Heart right ventricle (tissue), 16 donors: ENCODE measurements around the gene HLF. TPM values are rescaled to one million over a fixed set of nuclear protein-coding genes. Genes with fewer than 3 reads are reported as not detected.
A peak's percentile ranks its signal among the peaks of the same experiment; 100 is the strongest.

Experiments used
- ATAC-seq, 8 donors: fragments of 200-7000 bp; cut with Tn5 transposase; one replicate each; pipeline ENCODE4 v1.9.1; 2020; ENCODE audit warnings: mild to moderate bottlenecking in 8 of 8, moderate library complexity in 8 of 8, moderate number of reproducible peaks in 1 of 8
- DNase-seq, 2 donors: peaks; one replicate each; pipeline ENCODE4 v3.0.0-alpha.2; 2020
- H3K27ac ChIP-seq, 10 donors: fragments of 200-600 bp; sonication (generic) in 2 of 10; one replicate each; pipeline versions ENCODE4 v1.5.0 to v1.8.0; 2020 to 2022; ENCODE audit warnings: mild to moderate bottlenecking in 3 of 10
- H3K27me3 ChIP-seq, 7 donors: fragments of 200-600 bp; one replicate each; pipeline ENCODE4 v1.8.0; 2021 to 2022; ENCODE audit warnings: mild to moderate bottlenecking in 2 of 7
- H3K36me3 ChIP-seq, 9 donors: fragments of 200-600 bp; sonication (generic) in 1 of 9; one replicate each; pipeline versions ENCODE4 v1.5.0 to v1.8.0; 2020 to 2022; ENCODE audit warnings: mild to moderate bottlenecking in 2 of 9
- H3K4me1 ChIP-seq, 9 donors: fragments of 200-600 bp; sonication (generic) in 1 of 9; one replicate each; pipeline versions ENCODE4 v1.5.0 to v1.8.0; 2020 to 2022; ENCODE audit warnings: mild to moderate bottlenecking in 4 of 9
- H3K4me3 ChIP-seq, 10 donors: fragments of 200-600 bp; sonication (generic) in 2 of 10; one replicate each; pipeline versions ENCODE4 v1.5.0 to v1.8.0; 2020 to 2022; ENCODE audit warnings: mild to moderate bottlenecking in 7 of 10, moderate library complexity in 2 of 10
- H3K9me3 ChIP-seq, 11 donors: fragments of 200-600 bp in 10 of 11; sonication (generic) in 2 of 11; one replicate each; pipeline versions ENCODE4 v1.5.0 to v1.8.0; 2013 to 2022; ENCODE audit warnings: mild to moderate bottlenecking in 2 of 11, control low read depth in 1 of 11, moderate library complexity in 1 of 11
- CTCF ChIP-seq, 9 donors: fragments of 200-600 bp; sonication (generic) in 2 of 9; IDR thresholded peaks; one replicate each; pipeline versions ENCODE4 v1.5.0 to v1.8.0; 2021 to 2022; ENCODE audit warnings: antibody characterized with exemption in 9 of 9, mild to moderate bottlenecking in 5 of 9, moderate library complexity in 1 of 9
- WGBS, 2 donors: extraction: QIAGEN DNeasy Blood & Tissue Kit; methylation state at CpG; one replicate each; pipeline ENCODE4 v1.1.7; 2013; ENCODE audit warnings: inconsistent platforms in 1 of 2; 5-methylcytosine and 5-hydroxymethylcytosine counted together
- intact Hi-C, 10 donors: fragments of 100-400 bp; cut with DNase I; formaldehyde crosslinking; loops; one replicate each; pipeline versions ENCODE4 v1.11.1 to v1.14.2; 2022
- polyA plus RNA-seq, 2 donors: library from polyadenylated mRNA; stranded (reverse); fragments of 200-250 nt; gene quantifications; one replicate each; pipeline ENCODE4 v1.2.3, GENCODE V29; 2013
- total RNA-seq, 10 donors: library from RNA; stranded (reverse); fragmentation: NEBNext Ultra II Directional in 3 of 10; extraction: Animal tissue kit (Norgen Biotek cat#: 25700) in 3 of 10; gene quantifications; one replicate each; pipeline versions ENCODE4 v1.2.1 to v1.2.4, GENCODE V29; 2021 to 2023
- donor health status: Arrhythmogenic right ventricular cardiomyopathy.
- donor health status: ischemic (EF 13 %, LVEDD 7.1; RV severe dilation, severe dysfunction).
- donor health status: healthy with polysubstance abuse.
- donor health status: DM: no; HTN: yes; CAD: no.
- donor health status: DM: no; HTN: no; CAD: no.
- donor health status: ischemic (EF 25% LVEDD 6.9; RV normal size, moderate dysfunction).
- donor health status: ischemic (EF 25% LVEDD 5.7; RV mildly dilated, moderate dysfunction).
- donor health status: healthy.
- donor health status: DM: yes; HTN: yes; CAD: no.
- donor health status: Ischemic cardiomyopathy.
- donor health status: ischemic (EF 35%, LVEDD 5.7; RV mildly dilated, moderate dysfunction).
- donor health status: nonischemic (EF 11% LVEDD 7.7; RV severe dilation, severe dysfunction).
- donor health status: DM: yes; HTN: yes; CAD: no.
- donor health status: PGD.
- donor health status: ischemic (EF 29% LVEDD 5.4; RV normal size, mild dysfunction).
- donor health status: nonischemic (EF 23%, LVEDD 6.1; RV moderate dilation, normal function).

The HLF gene
- total and polyA plus RNA-seq, 12 donors = 4.1 to 42.5 (median 30.1) TPM

GRCh38 chr17:55273579-55274354 lies 9.0 kb downstream of the HLF start:
- Histone ChIP-seq H3K4me1 (peaks cover 8 to 86% (median 62%) of the 10 kb centered on the region in 9 donors), H3K36me3 (no peaks in the 10 kb centered on the region), H3K4me3 (peak overlapping the region in 5 of 10 donors; percentile 0 to 19 (median 5)), H3K27me3 (peaks cover 0 to 3% (median 0%) of the 10 kb centered on the region in 7 donors), H3K27ac (peak overlapping the region; percentile 44 to 89 (median 81)), H3K9me3 (no peaks in the 10 kb centered on the region)
- 24 to 25% methylated on average over 7 of the region's 7 CpGs for WGBS, 2 donors
- ATAC-seq = peak; percentile 77 to 95 (median 92)
- intact Hi-C loops = loop anchor here in 1 of 10 donors (2.0 kb wide), 1 partner anchor 13 kb away; no protein-coding TSS in a partner anchor
- DNase-seq = peak; percentile 71 to 77
- no peak for TF ChIP-seq CTCF (IDR thresholded peaks at IDR 0.05)

- intact Hi-C loops = no loop called here
- 49 to 56% methylated on average over 7 of the region's 7 CpGs for WGBS, 2 donors
- ATAC-seq = peak in 4 of 8 donors; percentile 25 to 37 (median 31)
Measured at GRCh38 chr17:55274355-55275255, 9.8 kb downstream of the HLF start.

GRCh38 chr17:55275894-55276804 lies 11.4 kb downstream of the HLF start:
- Histone ChIP-seq H3K4me1 (peaks cover 8 to 81% (median 60%) of the 10 kb centered on the region in 9 donors), H3K36me3 (peaks cover 0 to 6% (median 0%) of the 10 kb centered on the region in 9 donors), H3K27ac (peak overlapping the region in 8 of 10 donors; percentile 29 to 89 (median 82)), H3K4me3 (no peak overlapping the region), H3K27me3 (no peaks in the 10 kb centered on the region), H3K9me3 (no peaks in the 10 kb centered on the region)
- 72% methylated on average over 7 of the region's 7 CpGs for WGBS, 2 donors
- TF ChIP-seq CTCF (IDR thresholded peaks at IDR 0.05) = no peak
- DNase-seq = no peak
- intact Hi-C loops = no loop called here
- peak in 3 of 8 donors; percentile 20 to 51 (median 43) for ATAC-seq

More at GRCh38 chr17:55274355-55275255, 9.8 kb downstream of the HLF start:
- Histone ChIP-seq H3K4me3 (peak overlapping the region in 3 of 10 donors; percentile 7 to 19 (median 8)), H3K9me3 (no peaks in the 10 kb centered on the region), H3K27ac (peak overlapping the region; percentile 44 to 89 (median 81)), H3K4me1 (peaks cover 8 to 81% (median 59%) of the 10 kb centered on the region in 9 donors), H3K36me3 (no peaks in the 10 kb centered on the region), H3K27me3 (no peaks in the 10 kb centered on the region)
- no peak for DNase-seq
- TF ChIP-seq CTCF (IDR thresholded peaks at IDR 0.05) = no peak
